ENCODE measurements around the gene ZNF511.
"Not testable (repeated sequence)": the region's sequence is repeated elsewhere in the genome, so short reads cannot be mapped to it uniquely, and the experiment has no call there.

Gene ZNF511, protein sequence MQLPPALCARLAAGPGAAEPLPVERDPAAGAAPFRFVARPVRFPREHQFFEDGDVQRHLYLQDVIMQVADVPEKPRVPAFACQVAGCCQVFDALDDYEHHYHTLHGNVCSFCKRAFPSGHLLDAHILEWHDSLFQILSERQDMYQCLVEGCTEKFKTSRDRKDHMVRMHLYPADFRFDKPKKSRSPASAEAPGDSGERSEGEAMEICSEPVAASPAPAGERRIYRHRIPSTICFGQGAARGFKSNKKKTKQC
- 8.2 to 9.7 (median 9.5) reads per million in 4 donors for total RNA-seq

DNA sequence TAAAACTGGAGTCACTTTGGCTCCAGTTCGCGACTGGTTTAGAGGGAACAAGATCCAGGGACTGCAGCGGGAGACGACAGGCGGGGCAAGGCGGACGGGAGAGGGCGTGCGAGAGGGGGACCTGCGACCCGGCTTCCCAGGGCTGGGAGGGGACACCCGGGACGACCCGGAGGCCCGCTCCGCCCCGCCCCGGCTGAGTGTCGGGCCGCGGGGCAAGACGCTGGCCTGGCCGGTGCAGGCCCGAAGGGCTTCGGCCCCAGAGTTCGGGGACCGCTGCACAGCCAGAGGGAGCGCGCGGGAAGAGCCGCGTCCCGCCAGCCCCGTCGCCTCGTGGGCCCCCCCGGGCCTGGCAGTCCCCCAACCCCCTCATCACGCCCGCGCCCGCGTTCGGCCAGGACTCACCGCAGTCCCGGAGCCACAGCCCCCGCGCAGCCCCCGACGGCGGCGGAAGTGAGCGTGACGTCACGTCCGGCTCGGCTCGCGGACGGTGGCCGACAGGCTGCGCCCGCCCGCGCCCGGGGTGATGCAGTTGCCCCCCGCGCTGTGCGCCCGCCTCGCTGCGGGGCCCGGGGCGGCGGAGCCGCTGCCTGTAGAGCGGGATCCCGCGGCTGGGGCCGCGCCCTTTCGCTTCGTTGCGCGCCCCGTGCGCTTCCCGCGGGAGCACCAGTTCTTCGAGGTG, at the start of gene ZNF511, which contains the start of gene TUBGCP2:
Gene ZNF511, plus strand, starts transcription at position 494 of the 679 bp plus-strand sequence. Its CDS starts 30 bp downstream, at position 524.
Gene TUBGCP2, minus strand, starts transcription at position 452 of the 679 bp plus-strand sequence. CDS start 5,931 bp downstream, outside the sequence.
- peak; percentile 77 to 87 (median 83) for DNase-seq

DNA sequence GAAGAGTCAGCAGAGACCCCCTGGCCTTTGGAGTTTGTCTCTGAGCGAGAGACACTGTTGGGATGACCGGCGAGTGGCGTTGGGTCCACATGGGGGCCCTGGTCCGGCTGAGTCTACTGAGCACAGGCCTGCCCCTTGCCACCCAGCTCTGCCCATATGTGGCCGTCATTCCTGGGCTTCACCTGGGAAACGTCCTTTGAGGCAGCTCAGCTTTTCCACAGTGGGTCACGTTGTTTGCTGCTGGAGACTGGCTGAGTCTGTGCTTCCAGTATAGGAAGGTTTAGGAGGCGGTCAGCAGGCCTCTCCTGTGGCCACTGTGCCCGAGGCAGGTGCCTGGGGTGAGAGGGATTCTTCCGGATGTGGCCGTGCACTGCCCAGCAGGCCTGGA, 49.1 kb upstream of the ZNF511 start:
- DNase-seq, result no peak

DNA sequence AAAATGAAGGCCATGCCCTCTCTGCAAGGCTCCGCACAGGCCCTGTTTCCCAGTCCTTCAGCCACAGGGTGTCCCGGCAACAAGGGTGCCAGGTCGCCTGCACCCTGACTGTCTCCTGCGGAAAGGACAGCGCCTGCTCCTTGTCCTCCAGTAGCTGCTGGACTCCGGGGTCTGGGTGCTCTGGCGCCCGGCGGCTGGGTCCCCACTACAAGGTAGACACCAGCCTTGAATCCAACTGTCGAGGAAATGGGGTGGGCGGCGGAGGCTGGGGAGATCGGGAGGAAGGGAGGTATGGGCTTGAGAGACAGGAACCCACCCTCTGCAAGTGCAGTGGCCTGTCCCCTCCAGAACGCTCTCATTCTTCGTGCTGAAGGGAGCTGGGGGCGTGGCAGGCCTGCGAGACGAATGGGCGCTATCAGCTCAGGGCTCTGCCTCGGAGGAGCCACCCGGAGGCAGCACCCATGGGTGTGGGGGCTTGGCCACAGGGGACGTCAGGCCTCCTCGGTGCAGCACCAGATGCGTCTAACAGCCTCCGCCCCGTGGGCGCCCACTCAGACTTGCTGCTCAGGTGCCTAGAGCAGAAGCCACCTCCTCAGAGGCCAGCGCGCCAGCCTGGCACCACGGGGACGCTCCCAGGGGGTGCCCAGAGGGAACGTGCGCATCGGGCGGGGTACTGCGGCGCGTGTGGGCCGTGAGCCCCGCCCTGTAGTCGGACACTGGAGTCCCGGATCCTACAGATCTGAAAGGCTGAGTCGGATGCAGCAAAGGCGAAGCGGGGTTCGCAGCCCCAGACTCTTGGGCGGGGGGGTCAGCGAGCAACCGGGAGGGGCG, 47.6 kb upstream of the ZNF511 start:
- peak; percentile 49 to 63 (median 53) for DNase-seq

DNA sequence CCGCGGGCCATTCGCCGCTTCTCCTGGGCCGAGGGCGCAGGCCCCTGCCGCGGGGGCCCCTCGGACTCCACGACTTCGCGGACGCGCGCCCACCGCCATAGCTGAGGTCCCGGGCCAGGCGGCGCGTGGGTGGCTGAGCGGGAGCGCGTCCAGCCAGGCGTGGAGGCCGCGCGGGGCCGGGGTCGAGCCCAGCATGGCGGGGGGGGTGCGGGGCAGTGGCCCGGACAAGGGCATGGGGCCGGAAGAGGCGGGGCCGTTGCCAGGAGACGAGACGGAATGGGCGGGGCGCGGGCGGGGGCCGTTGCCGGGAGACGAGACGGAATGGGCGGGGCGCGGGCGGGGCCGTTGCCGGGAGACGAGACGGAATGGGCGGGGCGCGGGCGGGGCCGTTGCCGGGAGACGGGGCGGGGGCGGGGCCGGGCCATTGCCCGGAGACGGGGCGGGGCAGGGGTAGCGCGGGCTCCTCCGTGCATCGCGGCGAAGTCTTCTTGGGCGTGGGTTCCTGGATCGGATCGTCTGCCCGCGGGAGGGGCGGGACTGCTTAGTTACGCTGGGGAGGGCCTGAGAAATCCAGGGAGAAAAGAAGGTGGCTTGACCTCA, 46.9 kb upstream of the ZNF511 start:
- DNase-seq, result peak; percentile 73 to 86 (median 78)

DNA sequence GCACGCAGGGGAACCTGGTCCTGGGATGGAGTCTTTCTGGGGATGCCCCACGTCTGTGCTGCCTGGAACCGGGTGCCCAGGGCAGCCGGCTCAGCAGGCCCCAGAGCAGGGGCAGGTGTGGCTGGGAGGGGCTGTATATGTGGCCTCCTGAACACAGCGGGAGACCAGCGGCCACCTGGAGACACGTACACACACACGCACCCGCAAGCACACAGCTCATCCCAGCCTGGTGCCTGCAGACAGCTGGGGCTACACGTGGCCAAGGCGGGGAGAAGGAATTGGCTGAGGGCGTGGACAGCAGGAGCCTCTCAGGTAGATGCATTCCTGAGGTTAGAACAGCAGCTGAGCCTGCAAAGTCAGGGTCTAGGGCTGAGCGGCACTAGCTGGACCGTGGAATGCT, 46.0 kb upstream of the ZNF511 start:
- no peak for DNase-seq

DNA sequence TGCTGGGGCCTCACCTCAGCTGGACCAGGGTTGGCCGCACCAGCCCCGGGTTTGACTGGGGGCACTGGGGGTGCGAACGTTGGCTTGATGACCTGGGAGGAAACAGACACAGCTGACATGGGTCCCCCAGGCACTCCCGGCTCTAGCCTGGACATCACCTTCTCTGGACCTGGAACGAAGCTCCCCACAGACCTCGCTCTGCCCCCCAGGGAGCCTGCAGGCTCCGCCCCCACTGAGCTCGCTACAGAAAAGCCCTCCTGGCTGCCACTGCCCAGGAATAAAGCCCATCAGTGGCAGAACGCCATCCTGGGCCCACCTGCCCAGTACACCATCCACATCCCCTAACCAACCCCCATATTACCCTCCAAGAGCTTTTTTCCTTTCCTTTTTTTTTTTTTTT, 45.0 kb upstream of the ZNF511 start:
- no peak for DNase-seq

DNA sequence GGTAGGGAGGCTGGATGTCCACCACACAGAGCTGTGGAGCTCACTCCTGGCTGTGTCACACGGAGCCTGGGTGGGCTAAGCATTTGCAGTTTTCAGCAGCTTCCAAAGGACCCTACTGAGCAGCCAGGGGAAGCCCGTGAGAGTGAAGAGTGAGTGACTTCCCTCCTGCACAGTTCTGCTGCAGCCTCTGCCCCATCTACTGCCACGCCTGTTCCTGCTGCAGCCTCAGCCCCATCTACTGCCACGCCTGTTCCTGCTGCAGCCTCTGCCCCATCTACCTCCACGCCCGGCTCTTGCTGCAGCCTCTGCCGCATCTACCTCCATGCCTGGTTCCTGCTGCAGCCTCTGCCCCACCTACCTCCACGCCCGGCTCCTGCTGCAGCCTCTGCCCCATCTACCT, 44.3 kb upstream of the ZNF511 start:
- DNase-seq, result peak in 2 of 5 donors; percentile 36 to 75

DNA sequence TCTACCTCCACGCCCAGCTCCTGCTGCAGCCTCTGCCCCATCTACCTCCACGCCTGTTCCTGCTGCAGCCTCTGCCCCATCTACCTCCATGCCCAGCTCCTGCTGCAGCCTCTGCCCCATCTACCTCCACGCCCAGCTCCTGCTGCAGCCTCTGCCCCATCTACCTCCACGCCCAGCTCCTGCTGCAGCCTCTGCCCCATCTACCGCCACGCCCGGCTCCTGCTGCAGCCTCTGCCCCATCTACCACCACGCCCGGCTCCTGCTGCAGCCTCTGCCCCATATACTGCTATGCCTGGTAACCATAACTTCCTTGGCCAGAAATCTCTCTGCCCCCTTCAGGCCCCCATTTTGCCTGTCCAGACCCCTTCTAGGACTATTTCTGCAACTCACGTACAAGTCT, 43.7 kb upstream of the ZNF511 start:
- DNase-seq, result not testable (repeated sequence)

DNA sequence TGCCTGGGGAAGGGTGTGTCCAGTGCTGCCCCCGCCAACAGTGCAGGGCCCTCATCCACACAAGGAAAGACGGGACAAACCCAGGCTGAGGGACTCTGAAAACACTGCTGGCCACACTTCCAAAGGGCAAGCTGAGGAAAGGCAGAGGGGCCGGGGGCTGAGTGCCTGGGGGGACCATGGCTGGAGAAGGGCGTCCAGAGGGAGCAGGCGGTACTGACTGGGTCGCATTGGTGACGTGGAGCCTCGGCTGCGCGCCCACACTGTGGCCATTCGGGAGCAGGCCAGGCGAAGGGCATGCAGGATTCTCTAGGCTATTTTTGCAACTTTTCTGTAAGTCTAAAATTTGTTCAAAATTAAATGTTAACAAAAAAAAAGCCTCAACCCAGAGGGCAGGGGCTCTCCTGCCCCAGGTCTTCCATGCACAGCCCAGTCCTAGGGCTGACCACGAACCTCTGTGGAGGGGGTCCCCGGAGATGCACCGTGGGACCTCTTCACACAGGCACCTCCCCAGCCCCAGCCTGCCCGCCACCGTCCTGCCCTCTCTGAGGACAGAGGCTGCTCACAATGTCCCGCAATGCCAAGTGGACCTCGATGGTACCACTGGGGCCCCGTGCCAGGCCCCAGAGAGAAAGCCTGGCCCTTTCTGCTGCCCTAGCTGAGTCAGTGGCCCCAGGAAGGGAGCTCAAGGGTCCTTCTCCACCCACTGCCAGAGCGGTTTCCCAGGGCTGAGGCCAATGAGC, 42.5 kb upstream of the ZNF511 start:
- DNase-seq, result no peak

DNA sequence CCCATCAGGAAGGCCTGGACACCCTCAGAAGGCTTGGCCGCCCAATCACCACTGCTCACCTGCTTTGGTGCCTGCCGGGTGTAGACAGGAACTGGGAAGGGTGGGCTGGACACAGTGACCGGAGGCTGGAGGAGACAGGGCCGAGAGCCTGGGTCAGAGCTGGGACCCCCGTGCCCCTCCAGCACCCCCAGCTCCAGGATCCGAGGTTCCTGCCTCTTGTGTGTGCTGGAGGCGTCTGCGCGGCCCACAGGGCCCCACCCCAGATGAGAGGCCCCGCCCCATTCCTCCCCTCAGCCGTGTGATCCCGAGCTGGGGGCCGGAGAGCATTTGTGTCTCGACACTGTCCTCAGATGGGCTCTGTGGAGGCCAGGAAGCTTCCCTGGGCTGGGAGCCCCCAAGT, 41.4 kb upstream of the ZNF511 start:
- no peak for DNase-seq

DNA sequence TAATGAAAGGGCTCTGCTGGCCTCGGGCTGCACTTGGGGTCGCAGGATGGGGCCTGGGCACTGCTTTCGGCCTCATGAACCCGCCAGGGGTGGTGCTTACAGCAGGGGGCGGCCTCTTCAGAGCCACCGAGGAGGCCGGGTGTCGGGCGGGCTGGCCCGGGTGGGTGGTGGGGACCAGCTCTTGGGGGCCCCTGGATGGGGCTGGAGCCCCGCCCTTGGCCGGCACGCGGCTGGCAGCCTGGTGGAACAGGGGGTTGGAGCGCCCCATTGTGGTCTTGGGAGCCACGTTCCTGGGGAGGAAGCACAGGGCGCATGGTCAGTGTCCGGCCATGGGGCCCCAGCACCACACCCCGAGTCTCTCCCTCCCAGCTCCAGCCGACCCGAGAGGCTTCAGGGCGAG, 40.9 kb upstream of the ZNF511 start:
- no peak for DNase-seq

DNA sequence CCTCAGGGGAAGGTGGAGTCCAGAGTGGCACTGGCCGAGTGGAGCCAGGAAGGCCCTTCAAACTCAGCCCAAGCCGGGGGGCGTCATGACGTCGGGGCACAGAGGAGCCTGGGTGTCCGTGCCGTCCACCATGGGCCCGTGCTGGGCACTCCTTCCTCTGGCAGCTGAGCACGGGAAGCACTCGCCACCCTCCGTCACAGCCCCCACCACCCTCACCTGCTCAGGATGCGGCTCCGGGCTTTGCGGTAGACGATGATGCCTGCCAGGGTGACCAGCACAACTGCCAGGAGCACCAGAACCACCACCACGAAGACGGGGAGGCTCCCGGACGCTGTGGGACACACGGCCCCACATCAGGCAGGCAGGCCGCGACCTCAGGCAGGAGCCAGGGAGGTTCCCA, 40.2 kb upstream of the ZNF511 start:
- no peak for DNase-seq

DNA sequence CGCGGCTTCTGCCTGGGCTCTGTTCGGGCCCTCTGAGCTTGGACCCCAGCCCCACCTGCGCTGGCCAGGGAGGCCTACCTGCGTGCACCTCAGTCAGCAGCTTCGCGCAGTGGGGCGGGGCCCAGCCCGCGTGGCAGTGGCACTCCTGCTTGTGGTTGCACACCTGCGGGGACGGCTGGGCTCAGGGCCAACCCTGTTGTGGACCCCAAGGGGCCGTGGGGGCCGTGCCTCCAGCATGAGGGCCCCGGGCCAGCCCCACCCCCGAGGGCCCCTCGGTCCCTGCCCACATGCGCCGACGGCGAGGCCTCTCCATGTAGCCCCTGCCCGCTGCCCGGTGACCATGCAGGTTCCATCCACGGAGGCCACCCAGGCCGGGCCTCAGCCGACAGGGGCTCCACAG, 39.3 kb upstream of the ZNF511 start:
- no peak for DNase-seq

DNA sequence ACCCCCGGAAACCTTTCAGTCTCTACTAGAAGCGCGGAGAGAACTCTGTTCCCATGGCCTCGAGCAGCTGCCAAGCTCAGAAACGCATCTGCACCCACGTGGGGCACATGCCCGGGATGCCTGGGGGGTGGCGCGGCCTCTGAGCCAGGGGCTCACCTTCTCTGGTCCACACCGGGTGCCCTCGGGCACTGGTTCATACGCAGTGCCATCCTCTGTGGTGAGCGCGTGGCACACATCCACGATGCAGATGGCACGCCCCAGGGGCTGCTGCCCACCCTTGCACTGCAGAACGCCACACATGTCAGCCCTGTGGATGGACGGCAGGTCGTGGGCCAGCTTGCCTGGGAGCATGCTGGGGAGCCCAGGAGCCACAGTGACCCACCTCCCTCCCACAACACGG, 38.5 kb upstream of the ZNF511 start:
- DNase-seq, result no peak

DNA sequence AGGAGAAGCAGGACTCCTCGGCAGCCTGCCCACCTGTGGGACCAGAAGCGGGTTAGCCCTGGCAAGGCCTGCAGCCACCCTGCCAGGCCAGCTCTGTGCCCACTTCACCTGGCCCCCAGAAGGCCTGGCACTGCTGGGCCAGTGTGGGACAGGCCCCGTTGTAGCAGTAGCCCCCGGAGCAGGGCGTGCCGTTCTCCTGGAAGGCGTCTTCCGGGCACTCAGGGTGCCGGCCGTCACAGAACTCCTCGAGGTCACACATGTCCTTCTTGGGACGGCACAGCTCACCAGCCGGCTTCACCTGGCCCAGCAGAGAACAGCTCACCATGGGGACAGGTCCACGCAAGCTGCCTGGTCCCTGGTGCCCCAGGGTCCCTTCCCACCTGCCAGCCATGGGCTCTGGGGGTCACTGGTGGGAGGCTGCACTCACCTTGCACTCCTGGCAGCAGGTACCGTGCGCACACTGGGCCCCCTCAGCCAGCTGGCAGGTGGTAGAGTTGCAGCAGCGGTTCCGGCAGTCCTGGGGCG, 37.9 kb upstream of the ZNF511 start:
- no peak for DNase-seq

DNA sequence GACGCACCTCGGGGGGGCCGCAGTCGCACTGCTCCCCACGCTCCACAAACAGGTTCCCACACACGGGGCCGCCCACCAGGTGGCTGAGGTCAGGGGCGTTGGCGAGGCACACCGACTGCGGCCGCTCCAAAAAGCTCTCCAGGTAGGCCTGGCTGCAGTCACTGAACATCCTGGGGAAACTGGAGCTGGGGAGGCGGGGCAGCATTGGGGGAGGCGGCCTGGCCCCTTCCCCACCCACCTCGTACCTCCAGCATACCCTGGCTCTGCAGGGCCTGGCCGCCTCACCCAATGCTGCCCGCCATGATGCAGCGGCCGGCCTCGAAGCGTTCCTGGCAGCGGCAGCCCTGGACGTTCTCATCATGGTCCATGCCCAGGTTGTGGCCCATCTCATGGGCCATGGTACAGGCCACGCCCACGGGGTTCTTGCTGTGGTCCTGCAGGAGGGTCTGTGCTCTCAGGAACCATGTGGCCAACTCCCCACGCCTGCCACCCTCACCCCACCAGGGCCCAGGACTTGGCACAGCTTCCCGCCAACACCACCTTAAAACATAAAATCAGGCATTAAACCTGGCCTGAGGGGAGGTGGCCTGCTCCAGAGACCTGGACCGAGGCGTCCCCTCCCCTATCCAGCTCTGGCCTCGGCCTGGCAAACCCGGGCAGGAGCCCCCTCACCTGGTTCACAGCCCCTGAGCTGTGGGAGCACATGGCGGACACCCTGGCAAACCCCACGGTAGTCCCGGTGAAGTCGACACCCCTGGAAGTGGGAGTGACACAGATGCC, 37.0 kb upstream of the ZNF511 start:
- no peak for DNase-seq

DNA sequence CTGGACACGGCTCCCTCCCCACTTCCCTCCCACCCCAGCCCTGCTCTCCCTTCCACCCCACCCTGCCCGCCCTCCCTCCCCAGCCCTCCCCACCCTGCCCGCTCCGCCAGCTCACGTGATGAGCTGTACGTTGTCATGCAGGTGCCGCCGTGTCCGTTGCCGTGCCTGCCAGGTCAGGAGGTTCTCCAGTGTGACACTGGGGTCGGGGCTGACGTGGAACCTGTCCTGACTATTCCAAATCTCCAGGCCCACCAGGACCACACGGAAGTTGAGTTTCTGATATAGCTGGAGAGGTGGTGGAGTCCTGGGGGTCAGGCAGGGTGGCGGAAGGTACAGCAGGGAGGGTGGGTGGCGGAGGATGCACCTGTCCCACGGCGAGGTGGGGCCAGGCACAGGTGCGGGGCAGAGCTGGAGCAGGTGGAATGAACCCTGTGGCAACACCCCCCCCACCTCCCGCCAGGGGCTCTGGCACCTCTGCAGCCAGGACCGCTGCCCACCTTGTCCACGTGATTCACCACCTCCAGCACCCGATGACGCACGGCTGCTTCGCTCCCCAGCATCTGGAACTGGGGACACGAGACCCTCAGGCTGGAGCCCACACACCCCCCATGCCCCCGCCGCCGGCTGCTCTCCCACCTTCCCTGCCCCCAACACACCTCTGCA, 36.3 kb upstream of the ZNF511 start:
- no peak for DNase-seq

DNA sequence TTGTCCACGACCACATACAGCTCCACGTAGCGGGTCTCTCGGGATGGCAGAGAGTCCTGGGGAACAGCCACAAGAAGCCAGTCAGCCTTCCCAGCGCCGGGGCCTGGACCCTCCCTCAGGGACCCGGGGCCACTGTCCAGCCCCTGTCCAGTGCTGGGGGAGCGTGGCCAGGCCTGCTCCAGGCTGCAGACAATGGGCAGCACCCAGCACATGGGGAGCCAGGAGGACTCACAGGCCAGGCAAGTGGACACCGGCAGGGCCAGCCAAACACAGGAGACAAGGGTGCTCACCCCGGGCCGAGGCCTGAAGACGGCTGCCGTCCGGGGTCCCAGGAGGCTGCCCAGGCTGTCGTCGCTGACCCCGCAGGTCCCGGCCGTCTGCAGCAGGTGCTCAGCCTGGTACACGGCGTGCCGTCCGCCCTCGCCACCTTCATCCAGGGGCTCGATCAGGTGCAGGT, 35.7 kb upstream of the ZNF511 start:
- DNase-seq, result no peak

DNA sequence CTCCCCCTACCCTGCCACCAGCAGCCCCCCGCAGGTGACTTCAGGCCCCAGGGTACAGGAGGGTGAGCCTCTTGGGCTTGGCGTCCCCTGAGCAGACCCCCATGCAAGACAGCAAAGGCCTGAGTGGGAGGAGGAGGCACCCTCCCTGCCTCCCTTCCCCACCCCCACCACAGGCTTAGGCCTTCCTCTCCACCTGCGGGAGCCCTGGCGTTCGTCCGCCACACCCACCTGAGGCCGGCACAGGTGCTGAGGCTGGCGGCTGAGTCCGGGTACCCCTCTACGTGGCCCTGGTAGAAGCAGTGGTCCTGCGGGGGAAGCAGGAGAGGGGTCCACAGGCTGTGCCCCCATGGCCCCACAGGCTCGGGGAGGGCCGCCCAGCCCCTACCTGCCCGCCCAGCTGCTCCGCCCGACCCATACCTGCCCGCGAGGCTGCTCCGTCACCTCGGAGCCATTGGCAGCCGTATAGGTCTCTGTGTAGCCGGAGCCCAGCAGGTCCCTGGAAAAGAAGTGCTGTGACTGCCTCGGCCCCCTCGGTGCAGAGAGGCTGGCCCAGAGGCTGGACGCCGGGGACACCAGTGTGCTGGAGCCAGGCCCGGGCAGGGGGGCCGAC, 35.1 kb upstream of the ZNF511 start:
- DNase-seq, result no peak
